GM18502 (cell line): ENCODE measurements around the gene FBXL16.
"Not testable (repeated sequence)": the region's sequence is repeated elsewhere in the genome, so short reads cannot be mapped to it uniquely, and the experiment has no call there.

ENCODE experiments used
- ATAC-seq: cut with Tn5 transposase; IDR thresholded peaks from one replicate; pipeline ENCODE4 v1.9.1; 2021; ENCODE audit warnings: mild to moderate bottlenecking; ENCODE audit not compliant: unreplicated experiment, poor library complexity

FBXL16 gene

DNA sequence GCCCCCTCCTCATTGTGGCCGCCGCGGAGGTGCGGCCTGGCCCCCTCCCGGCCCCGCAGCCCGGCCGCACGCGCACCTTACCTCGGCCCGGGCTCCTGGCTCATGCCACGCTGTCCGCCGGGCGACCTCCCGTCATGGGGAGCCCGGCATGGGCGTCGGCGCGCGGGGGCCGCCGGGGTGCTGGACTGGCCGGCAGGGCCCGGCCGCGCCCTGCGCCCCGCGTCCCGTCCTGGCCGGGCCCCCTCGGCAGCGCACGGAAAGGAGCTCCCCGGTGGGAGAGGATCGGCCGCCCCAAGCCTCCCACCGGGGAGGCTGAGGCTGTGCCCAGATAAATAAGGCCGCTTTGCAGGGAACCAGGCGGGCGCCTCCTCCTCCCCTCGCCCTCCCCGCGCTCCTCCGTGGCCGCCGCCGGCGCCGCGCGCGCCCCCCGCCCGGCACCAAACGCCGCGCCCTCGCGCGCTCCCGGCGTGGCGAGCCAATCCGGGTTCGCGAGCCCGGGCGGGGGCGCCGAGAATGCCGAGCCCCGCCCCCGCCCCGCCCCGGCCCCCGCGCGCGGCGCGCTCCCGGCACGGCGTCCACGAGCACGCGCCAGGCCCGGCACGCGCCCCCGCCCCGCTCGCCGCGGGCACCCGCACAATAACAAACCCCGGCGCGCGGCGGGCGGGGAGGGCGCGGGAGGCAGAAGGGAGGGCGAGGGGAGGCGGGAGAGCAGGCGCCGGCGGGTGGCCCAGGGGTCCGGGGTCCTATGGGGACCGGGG lies at the start of gene FBXL16:
Gene FBXL16 (minus strand): TSS at position 371 of the 758 bp plus-strand sequence. CDS start 8,396 bp downstream, outside the sequence.
- no peak for ATAC-seq

DNA sequence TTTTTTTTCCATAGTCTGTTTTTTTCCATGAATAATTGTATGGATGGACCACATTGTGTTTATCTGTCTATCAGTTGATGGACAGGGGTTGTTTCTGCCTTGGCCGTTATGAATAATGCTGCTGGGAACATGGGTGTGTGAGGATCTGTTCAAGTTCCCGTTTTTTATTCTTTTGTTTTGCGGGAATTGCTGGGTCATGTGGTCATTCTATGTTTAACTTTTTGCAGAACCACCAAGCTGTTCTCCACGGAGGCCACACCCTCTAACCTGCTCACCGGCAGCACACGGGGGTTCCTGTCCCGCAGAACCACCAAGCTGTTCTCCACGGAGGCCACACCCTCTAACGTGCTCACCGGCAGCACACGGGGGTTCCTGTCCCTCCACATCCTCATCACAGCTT lies 49.1 kb upstream of the FBXL16 start:
- ATAC-seq: no peak

GRCh38 chr16:754121-754607 lies 48.6 kb upstream of the FBXL16 start:
- not testable (repeated sequence) for ATAC-seq

DNA sequence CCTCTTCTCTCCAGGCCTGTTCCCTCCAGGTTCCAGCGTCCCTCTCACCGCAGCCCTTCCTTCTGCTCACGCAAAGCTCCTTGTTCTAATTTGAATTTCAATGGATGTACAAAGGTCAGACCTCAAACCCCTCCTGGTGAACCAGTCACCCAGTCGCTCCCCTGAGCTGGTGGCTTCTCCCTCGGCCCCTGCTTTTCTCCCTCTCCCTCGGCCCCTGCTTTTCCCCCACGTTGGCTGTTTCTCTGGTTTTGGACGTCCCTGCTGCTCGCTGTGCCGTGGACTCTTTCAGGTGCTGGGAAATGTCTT lies 46.4 kb upstream of the FBXL16 start:
- no peak for ATAC-seq

- ATAC-seq: no peak
These were observed 45.8 kb upstream of the FBXL16 start for GRCh38 chr16:751152-752006.

GRCh38 chr16:750485-750884 lies 44.9 kb upstream of the FBXL16 start:
- no peak for ATAC-seq

DNA sequence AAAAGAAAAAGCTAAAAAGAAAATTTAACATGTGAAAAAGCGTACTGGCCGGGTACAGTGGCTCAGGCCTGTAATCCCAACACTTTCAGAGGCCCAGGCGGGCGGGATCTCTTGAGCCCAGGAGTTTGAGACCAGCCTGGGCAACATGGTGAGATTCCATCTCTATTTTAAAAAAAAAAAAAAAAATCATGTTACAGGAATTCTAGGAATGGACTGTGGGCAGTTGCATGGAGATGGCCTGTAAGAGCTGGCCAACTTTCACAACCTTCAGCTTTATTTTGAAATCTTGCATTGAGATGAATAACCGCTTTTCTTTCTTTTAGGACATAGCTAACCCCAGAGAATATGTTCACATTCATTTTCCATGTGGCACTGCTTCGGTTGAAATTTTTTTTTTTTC lies 43.4 kb upstream of the FBXL16 start:
- ATAC-seq: no peak

DNA sequence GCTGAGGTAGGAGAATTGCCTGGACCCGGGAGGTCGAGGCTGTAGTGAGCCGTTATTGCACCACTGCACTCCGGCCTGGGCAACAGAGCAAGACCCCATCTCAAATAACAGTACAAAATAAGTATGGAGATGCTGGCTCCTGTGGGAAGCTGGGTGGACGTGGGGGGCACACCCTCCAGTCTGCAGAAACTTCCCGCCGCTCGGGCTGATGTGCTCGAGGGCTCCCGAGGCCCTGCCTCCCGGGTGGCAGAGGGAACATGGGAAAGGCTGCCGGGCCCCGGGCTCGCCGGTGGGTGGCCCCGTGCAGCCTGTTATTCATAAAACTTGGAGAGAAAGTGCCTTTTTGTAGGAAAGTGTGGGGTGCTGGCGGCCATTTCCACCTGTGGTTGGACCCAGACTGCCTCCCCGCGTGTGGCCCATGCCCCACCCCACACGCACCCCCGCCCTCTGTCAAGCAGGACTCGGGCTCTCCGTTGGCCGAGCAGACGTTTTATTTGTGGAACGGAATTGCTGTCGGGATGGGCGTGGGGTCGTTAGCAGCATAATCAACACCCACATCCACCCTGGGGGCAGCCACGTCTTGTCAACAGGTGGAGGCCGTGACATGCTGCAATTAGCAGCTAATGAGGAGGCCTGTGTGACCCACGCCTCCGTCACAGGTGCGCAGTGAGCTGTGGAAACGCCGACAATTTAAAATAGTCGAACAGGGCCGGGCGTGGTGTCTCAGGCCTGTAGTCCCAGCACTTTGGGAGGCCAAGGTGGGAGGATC lies 42.6 kb upstream of the FBXL16 start:
- no peak for ATAC-seq

DNA sequence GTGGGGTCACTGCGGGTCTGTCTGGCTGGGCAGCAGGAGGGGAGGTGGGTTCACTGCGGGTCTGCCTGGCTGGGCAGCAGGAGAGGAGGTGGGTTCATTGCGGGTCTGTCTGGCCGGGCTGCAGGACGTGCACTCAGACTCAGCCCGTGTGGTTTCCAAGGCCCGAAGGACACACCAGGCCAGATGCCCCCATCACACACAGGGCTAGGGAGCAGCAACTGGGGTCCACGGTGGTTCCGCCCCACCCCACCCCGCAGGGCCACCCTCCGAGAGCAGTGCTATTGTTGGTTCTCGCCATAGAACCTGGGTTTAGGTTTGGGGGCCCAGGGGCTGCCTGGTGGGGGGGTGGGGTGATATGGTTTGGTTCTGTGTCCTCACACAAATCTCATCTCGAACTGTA lies 41.0 kb upstream of the FBXL16 start:
- ATAC-seq: no peak

DNA sequence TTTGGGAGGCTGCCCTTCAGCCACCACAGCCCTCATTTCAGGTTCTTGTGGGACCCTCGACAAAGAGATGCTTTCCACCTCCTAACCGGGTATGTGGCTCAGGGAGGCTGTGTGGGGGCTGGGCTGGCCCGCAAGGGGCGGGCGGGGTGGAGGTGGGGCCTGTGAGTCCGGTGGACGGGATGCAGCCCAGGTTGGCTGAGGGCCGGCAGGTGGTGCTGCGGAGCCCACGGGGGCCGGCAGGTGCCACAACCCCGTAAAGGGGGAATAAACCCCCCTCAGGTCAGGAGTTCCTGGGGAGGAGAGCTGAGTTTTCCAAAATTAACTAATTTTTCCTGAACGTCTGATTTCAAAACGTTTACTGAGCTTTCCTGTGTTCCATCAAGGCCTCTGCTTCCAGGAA lies 40.1 kb upstream of the FBXL16 start:
- no peak for ATAC-seq

DNA sequence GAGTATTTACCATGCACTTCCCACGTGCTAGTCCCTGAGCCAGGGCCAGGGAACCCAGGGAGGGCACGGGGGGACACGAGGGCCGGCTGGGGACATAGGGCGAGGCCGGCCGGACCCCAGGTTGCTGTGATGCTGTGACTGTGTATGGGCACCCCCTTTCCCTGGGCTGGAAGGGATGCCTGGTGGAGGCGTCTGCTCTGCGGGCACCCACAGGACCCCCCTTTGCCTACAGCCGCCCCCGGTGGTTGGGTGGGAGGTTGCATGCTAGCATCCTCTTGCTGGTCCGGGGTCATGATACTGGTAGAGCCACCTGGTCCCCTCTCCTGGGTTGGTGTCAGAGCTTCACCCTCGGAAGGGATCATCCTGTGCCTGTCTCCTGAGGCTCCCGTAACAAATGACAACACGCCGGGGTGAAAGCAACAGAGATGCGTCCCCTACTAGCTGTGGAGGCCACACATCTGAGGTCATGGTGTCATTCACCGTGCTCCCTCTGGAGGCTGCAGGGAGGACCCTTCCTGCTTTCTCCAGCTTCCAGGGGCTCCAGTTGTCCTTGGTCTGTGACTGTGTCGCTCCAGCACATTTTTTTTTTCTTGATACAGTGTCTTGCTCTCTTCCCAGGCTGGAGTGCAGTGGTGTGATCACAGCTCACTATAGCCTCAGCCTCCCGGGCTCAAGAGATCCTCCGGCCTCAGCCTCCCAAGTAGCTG lies 38.3 kb upstream of the FBXL16 start:
- ATAC-seq: no peak

- ATAC-seq: not testable (repeated sequence)
These were observed 37.3 kb upstream of the FBXL16 start for GRCh38 chr16:742894-743293.

- no peak for ATAC-seq
These were observed 36.5 kb upstream of the FBXL16 start for GRCh38 chr16:741986-742629.

- ATAC-seq: peak; percentile 62
These were observed 35.3 kb upstream of the FBXL16 start, which contains the start of gene CIAO3 for GRCh38 chr16:740764-741505. Gene CIAO3, minus strand, starts transcription at chr16:740997. Its CDS starts 12 bp downstream, at chr16:740985.

- no peak for ATAC-seq
These were observed 34.8 kb upstream of the FBXL16 start for GRCh38 chr16:740459-740763.

DNA sequence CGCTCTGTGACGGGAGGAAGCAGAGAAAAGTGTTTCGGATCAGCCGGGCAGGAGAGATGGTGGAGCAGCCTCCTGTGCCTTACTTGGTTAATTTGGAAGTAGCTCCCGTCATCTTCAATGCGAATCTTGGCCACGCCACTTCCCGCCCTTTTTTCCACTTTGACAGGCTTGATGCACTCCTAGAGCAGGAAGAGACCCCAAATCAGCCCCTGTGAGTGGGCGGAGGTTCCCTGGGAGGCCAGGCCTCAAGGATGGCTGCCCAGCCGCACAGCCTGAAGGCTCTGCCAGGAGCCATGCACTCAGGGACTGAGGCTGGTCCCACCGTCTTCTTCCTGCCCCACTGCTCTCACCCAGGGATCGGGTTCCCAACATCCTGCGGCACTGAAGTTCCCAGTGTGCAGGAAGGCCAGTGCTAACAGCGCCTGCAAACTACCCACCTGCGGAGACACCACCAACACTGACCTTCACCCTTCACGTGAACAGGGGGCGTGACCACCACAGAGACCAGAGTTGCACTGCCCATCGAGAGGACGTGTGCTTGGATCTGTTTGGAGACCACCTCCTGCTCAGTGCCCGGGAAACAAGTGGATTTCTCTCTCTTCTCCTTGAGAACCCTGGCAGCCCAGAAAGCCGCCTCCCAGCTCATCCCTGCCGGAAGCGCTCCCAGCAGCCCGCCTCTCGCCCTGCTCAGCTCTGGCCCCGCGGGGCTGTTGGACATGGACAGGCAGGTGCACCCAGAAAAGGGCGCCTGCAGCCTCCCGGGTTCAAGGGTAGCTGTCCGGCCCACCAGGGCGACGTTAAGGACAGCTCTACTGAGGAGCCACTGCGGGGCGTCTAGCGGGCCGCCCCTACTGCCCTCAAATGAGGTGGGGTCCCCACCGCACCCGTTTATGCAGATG lies 34.2 kb upstream of the FBXL16 start:
- ATAC-seq: no peak

- ATAC-seq: no peak
These were observed 31.4 kb upstream of the FBXL16 start for GRCh38 chr16:736936-737481.

GRCh38 chr16:735982-736453 lies 30.4 kb upstream of the FBXL16 start:
- peak; percentile 54 for ATAC-seq
